ENCODE data around the gene MVB12B.

GRCh38 chr9:126401581-126401980 is 75.0 kb downstream of the MVB12B start:
- no peak for TF ChIP-seq POLR2A (IDR thresholded peaks at IDR 0.05)
- TF ChIP-seq, protein P1, sequence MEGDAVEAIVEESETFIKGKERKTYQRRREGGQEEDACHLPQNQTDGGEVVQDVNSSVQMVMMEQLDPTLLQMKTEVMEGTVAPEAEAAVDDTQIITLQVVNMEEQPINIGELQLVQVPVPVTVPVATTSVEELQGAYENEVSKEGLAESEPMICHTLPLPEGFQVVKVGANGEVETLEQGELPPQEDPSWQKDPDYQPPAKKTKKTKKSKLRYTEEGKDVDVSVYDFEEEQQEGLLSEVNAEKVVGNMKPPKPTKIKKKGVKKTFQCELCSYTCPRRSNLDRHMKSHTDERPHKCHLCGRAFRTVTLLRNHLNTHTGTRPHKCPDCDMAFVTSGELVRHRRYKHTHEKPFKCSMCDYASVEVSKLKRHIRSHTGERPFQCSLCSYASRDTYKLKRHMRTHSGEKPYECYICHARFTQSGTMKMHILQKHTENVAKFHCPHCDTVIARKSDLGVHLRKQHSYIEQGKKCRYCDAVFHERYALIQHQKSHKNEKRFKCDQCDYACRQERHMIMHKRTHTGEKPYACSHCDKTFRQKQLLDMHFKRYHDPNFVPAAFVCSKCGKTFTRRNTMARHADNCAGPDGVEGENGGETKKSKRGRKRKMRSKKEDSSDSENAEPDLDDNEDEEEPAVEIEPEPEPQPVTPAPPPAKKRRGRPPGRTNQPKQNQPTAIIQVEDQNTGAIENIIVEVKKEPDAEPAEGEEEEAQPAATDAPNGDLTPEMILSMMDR (IDR thresholded peaks at IDR 0.05): no peak

Measured in testis (tissue), 2 donors.